Smooth muscle cell (in vitro differentiated cells): ENCODE results near the gene CASQ2. TPM values are rescaled to one million over a fixed set of nuclear protein-coding genes. Genes with fewer than 3 reads are reported as not detected.
A peak's percentile ranks its signal among the peaks of the same experiment; 100 is the strongest.

Source experiments
- DNase-seq: peaks from one replicate; lab custom pipeline; 2025; ENCODE audit not compliant: unreplicated experiment; lab: John Stamatoyannopoulos, UW
- H2AFZ ChIP-seq: fragments of 200-600 bp; sonication (generic); 2 replicates; pipeline ENCODE4 v1.6.0; 2016; ENCODE audit warnings: antibody characterized with exemption, low read depth, mild to moderate bottlenecking
- H3F3A ChIP-seq: fragments of 200-600 bp; sonication (generic); 2 replicates; pipeline ENCODE4 v1.6.0; 2017; ENCODE audit warnings: antibody characterized with exemption, low read depth
- H3K27ac ChIP-seq: fragments of 200-600 bp; sonication (generic); 2 replicates; pipeline ENCODE4 v1.5.1; 2016; ENCODE audit warnings: low read depth, mild to moderate bottlenecking
- H3K27me3 ChIP-seq: fragments of 200-600 bp; sonication (generic); 2 replicates; pipeline ENCODE4 v1.6.1; 2016; ENCODE audit warnings: low read depth, mild to moderate bottlenecking
- H3K36me3 ChIP-seq: fragments of 200-600 bp; sonication (generic); 2 replicates; pipeline ENCODE4 v1.5.1; 2016; ENCODE audit warnings: low read depth
- H3K4me1 ChIP-seq: fragments of 200-600 bp; sonication (generic); 2 replicates; pipeline ENCODE4 v1.5.1; 2016; ENCODE audit warnings: low read depth
- H3K4me2 ChIP-seq: fragments of 200-600 bp; sonication (generic); 2 replicates; pipeline ENCODE4 v1.6.0; 2016; ENCODE audit warnings: mild to moderate bottlenecking
- H3K4me3 ChIP-seq: fragments of 200-600 bp; sonication (generic); 2 replicates; pipeline ENCODE4 v1.5.1; 2016; ENCODE audit warnings: mild to moderate bottlenecking
- H3K79me2 ChIP-seq: fragments of 200-600 bp; sonication (generic); 2 replicates; pipeline ENCODE4 v1.6.0; 2016; ENCODE audit warnings: low read depth, mild to moderate bottlenecking
- H3K9ac ChIP-seq: fragments of 200-600 bp; sonication (generic); 2 replicates; pipeline ENCODE4 v1.6.0; 2016; ENCODE audit warnings: low read depth
- H3K9me3 ChIP-seq: fragments of 200-600 bp; sonication (generic); replicated peaks from 2 replicates; pipeline ENCODE4 v1.5.1; 2016; ENCODE audit warnings: low read depth
- H4K20me1 ChIP-seq: fragments of 200-600 bp; sonication (generic); 2 replicates; pipeline ENCODE4 v1.6.0; 2016; ENCODE audit warnings: low read depth
- CTCF ChIP-seq: fragments of 200-600 bp; sonication (generic); IDR thresholded peaks from 2 replicates; pipeline ENCODE4 v1.5.1; 2017; ENCODE audit warnings: borderline replicate concordance, mild to moderate bottlenecking, antibody characterized with exemption; ENCODE audit not compliant: insufficient read depth, poor library complexity, severe bottlenecking
- WGBS: methylation state at CpG from one replicate; pipeline ENCODE4 v1.1.7; 2016; ENCODE audit warnings: low lambda C conversion rate; 5-methylcytosine and 5-hydroxymethylcytosine counted together
- polyA plus RNA-seq: library from polyadenylated mRNA; unstranded; fragments of >200 nt; fragmentation: Nextera tagmentation; extraction: Ambion mirVana; gene quantifications from 2 replicates; pipeline ENCODE4 v1.2.1, GENCODE V29; 2016
- total RNA-seq: library from RNA; depleted of rRNA; stranded (reverse); fragments of >200 nt; gene quantifications from 2 replicates; pipeline ENCODE4 v1.2.3, GENCODE V29; 2014

The CASQ2 gene
- total and polyA plus RNA-seq, 2 experiments from 2014 or later, result not detected

GRCh38 chr1:115668579-115668978 is 99.9 kb downstream of the CASQ2 start:
- DNase-seq, result no peak
- H3K4me1 ChIP-seq, result no peaks in the 10 kb centered on the region
- no peaks in the 10 kb centered on the region for H4K20me1 ChIP-seq
- no peaks in the 10 kb centered on the region for H3K79me2 ChIP-seq
- H3K36me3 ChIP-seq, result no peaks in the 10 kb centered on the region
- no peaks in the 10 kb centered on the region for H3K9me3 ChIP-seq
- H3K4me3 ChIP-seq, result no peak overlapping the region
- no peak overlapping the region for H3K9ac ChIP-seq
- peak overlapping the region; percentile 91 for H3K27ac ChIP-seq
- no peak overlapping the region for H2AFZ ChIP-seq
- WGBS, result 33% methylated on average over 1 of the region's 1 CpG
- TF ChIP-seq CTCF, result no peak
- H3F3A ChIP-seq, result peaks cover 8% of the 10 kb centered on the region
- peak overlapping the region; percentile 39 for H3K4me2 ChIP-seq
- no peaks in the 10 kb centered on the region for H3K27me3 ChIP-seq

- no peak for TF ChIP-seq CTCF
- no peak overlapping the region for H3K27ac ChIP-seq
- no peaks in the 10 kb centered on the region for H3K36me3 ChIP-seq
Measured at GRCh38 chr1:115666702-115667101, 101.8 kb downstream of the CASQ2 start.

GRCh38 chr1:115666206-115666605 is 102.3 kb downstream of the CASQ2 start:
- no peak for TF ChIP-seq CTCF
- Histone ChIP-seq H4K20me1 (no peaks in the 10 kb centered on the region), H3K4me3 (no peak overlapping the region), H3K4me1 (no peaks in the 10 kb centered on the region), H3K27ac (no peak overlapping the region), H3K27me3 (no peaks in the 10 kb centered on the region), H3K36me3 (no peaks in the 10 kb centered on the region), H3K9ac (no peak overlapping the region), H3K9me3 (no peaks in the 10 kb centered on the region), H2AFZ (no peak overlapping the region), H3F3A (peaks cover 8% of the 10 kb centered on the region), H3K79me2 (no peaks in the 10 kb centered on the region), H3K4me2 (no peak overlapping the region)
- no peak for DNase-seq
- WGBS, result 84% methylated on average over 6 of the region's 6 CpGs

More at GRCh38 chr1:115666702-115667101, 101.8 kb downstream of the CASQ2 start:
- DNase-seq, result no peak
- no peaks in the 10 kb centered on the region for H3K79me2 ChIP-seq
- H3K4me3 ChIP-seq, result no peak overlapping the region
- no peaks in the 10 kb centered on the region for H3K9me3 ChIP-seq
- H2AFZ ChIP-seq, result no peak overlapping the region
- no peaks in the 10 kb centered on the region for H4K20me1 ChIP-seq
- no peaks in the 10 kb centered on the region for H3K27me3 ChIP-seq
- no peak overlapping the region for H3K9ac ChIP-seq
- WGBS, result 97% methylated on average over 4 of the region's 4 CpGs
- no peaks in the 10 kb centered on the region for H3K4me1 ChIP-seq
- H3F3A ChIP-seq, result peaks cover 8% of the 10 kb centered on the region
- no peak overlapping the region for H3K4me2 ChIP-seq

GRCh38 chr1:115665319-115666096 is 103.0 kb downstream of the CASQ2 start:
- H3K27ac ChIP-seq, result no peak overlapping the region
- DNase-seq, result no peak
- no peaks in the 10 kb centered on the region for H3K27me3 ChIP-seq
- H3K4me2 ChIP-seq, result no peak overlapping the region
- WGBS, result 96% methylated on average over 7 of the region's 7 CpGs
- H3K4me3 ChIP-seq, result no peak overlapping the region
- no peaks in the 10 kb centered on the region for H3K9me3 ChIP-seq
- H4K20me1 ChIP-seq, result no peaks in the 10 kb centered on the region
- TF ChIP-seq CTCF, result no peak
- H3K79me2 ChIP-seq, result no peaks in the 10 kb centered on the region
- no peaks in the 10 kb centered on the region for H3K36me3 ChIP-seq
- H3F3A ChIP-seq, result peaks cover 8% of the 10 kb centered on the region
- no peak overlapping the region for H3K9ac ChIP-seq
- H3K4me1 ChIP-seq, result no peaks in the 10 kb centered on the region
- H2AFZ ChIP-seq, result no peak overlapping the region
